GM23338 (cell line): ENCODE results near the gene SLC24A1. TPM values are rescaled to one million over a fixed set of nuclear protein-coding genes. Genes with fewer than 3 reads are reported as not detected.

Experiments used
- ATAC-seq: fragments of 200-7000 bp; cut with Tn5 transposase; 3 replicates; pipeline ENCODE4 v1.9.1; 2020
- DNase-seq: peaks from one replicate; pipeline ENCODE4 v3.0.0-alpha.2; 2015; ENCODE audit warnings: low spot score
- H2AFZ ChIP-seq: fragments of 200-600 bp; sonication (generic); 2 replicates; pipeline ENCODE4 v1.8.0; 2016; ENCODE audit warnings: antibody characterized with exemption, mild to moderate bottlenecking, moderate library complexity
- H3F3A ChIP-seq: fragments of 200-600 bp; sonication (generic); replicated peaks from 2 replicates; pipeline ENCODE4 v1.8.0; 2017; ENCODE audit warnings: antibody characterized with exemption, mixed run types, low read depth
- H3K27ac ChIP-seq: fragments of 200-600 bp; sonication (generic); 2 replicates; pipeline ENCODE4 v1.6.1; 2016; ENCODE audit warnings: low read depth
- H3K27me3 ChIP-seq: fragments of 200-600 bp; sonication (generic); 2 replicates; pipeline ENCODE4 v1.8.0; 2016; ENCODE audit warnings: mild to moderate bottlenecking, mixed run types, moderate library complexity; ENCODE audit not compliant: insufficient read depth
- H3K36me3 ChIP-seq: fragments of 200-600 bp; sonication (generic); 2 replicates; pipeline ENCODE4 v1.8.0; 2016; ENCODE audit warnings: mild to moderate bottlenecking; ENCODE audit not compliant: insufficient read depth
- H3K4me1 ChIP-seq: fragments of 200-600 bp; sonication (generic); 2 replicates; pipeline ENCODE4 v1.8.0; 2016; ENCODE audit warnings: mild to moderate bottlenecking, moderate library complexity; ENCODE audit not compliant: insufficient read depth
- H3K4me2 ChIP-seq: fragments of 200-600 bp; sonication (generic); 2 replicates; pipeline ENCODE4 v1.7.1; 2017; ENCODE audit warnings: mixed run types
- H3K4me3 ChIP-seq: fragments of 200-600 bp; sonication (generic); 2 replicates; pipeline ENCODE4 v1.6.1; 2016; ENCODE audit warnings: mixed run types
- H3K79me2 ChIP-seq: fragments of 200-600 bp; sonication (generic); replicated peaks from 2 replicates; pipeline ENCODE4 v1.8.0; 2017; ENCODE audit warnings: mild to moderate bottlenecking; ENCODE audit not compliant: insufficient read depth
- H3K9me2 ChIP-seq: fragments of 200-600 bp; sonication (generic); 2 replicates; pipeline ENCODE4 v1.8.0; 2017; ENCODE audit not compliant: insufficient read depth
- H4K20me1 ChIP-seq: fragments of 200-600 bp; sonication (generic); replicated peaks from 2 replicates; pipeline ENCODE4 v1.8.0; 2017; ENCODE audit warnings: mild to moderate bottlenecking; ENCODE audit not compliant: insufficient read depth
- H3K27ac Mint-ChIP-seq: 2 replicates; pipeline ENCODE4 v1.8.0; 2020; ENCODE audit warnings: inconsistent platforms, mild to moderate bottlenecking, moderate library complexity, mixed read lengths
- H3K27me3 Mint-ChIP-seq: 3 replicates; pipeline ENCODE4 v1.8.0; 2022; ENCODE audit warnings: low read depth, mild to moderate bottlenecking, moderate library complexity, mixed read lengths, inconsistent platforms; ENCODE audit not compliant: insufficient read depth, poor library complexity
- H3K36me3 Mint-ChIP-seq: 3 replicates; pipeline ENCODE4 v1.8.0; 2021; ENCODE audit warnings: low read depth, mild to moderate bottlenecking, inconsistent platforms, moderate library complexity, mixed read lengths
- H3K4me1 Mint-ChIP-seq: 3 replicates; pipeline ENCODE4 v1.8.0; 2020; ENCODE audit warnings: mild to moderate bottlenecking, inconsistent platforms, mixed read lengths
- H3K4me3 Mint-ChIP-seq: 3 replicates; pipeline ENCODE4 v1.8.0; 2021; ENCODE audit warnings: moderate library complexity, mild to moderate bottlenecking, inconsistent platforms, mixed read lengths
- H3K9me3 Mint-ChIP-seq: 3 replicates; pipeline ENCODE4 v1.8.0; 2020; ENCODE audit warnings: moderate library complexity, mild to moderate bottlenecking, inconsistent platforms, mixed read lengths
- CREB1 ChIP-seq: fragments of 250-450 bp; sonication (Bioruptor Pico); IDR thresholded peaks from 2 replicates; pipeline ENCODE4 v1.5.0; 2020; ENCODE audit warnings: low read depth, mild to moderate bottlenecking, moderate library complexity
- CTCF ChIP-seq, 2 experiments: fragments of 200-600 bp in 1 of 2; sonication (generic) in 1 of 2; conservative IDR thresholded peaks; 2 replicates each; pipeline versions ENCODE4 v1.5.1 to v1.6.1; 2016 to 2017; ENCODE audit warnings: antibody characterized with exemption in 2 of 2, low read depth in 2 of 2, mild to moderate bottlenecking in 2 of 2, moderate library complexity in 1 of 2
- ETS1 ChIP-seq: IDR thresholded peaks from 2 replicates; pipeline ENCODE4 v1.6.1; 2016; ENCODE audit warnings: antibody characterized with exemption
- EZH2 ChIP-seq: fragments of 200-600 bp; sonication (generic); IDR thresholded peaks from one replicate; pipeline ENCODE4 v1.8.0; 2017; ENCODE audit warnings: antibody characterized with exemption, mild to moderate bottlenecking, low read depth; ENCODE audit not compliant: unreplicated experiment
- EZH2phosphoT487 ChIP-seq: fragments of 200-600 bp; sonication (generic); IDR thresholded peaks from one replicate; pipeline ENCODE4 v1.8.1; 2018; ENCODE audit warnings: antibody characterized with exemption; ENCODE audit not compliant: unreplicated experiment
- JUNB ChIP-seq: IDR thresholded peaks from one replicate; pipeline ENCODE4 v1.6.1; 2016; ENCODE audit warnings: antibody characterized with exemption; ENCODE audit not compliant: unreplicated experiment
- NANOG ChIP-seq: IDR thresholded peaks from 2 replicates; pipeline ENCODE4 v1.6.1; 2016; ENCODE audit warnings: antibody characterized with exemption, borderline replicate concordance
- POLR2AphosphoS5 ChIP-seq: IDR thresholded peaks from 2 replicates; pipeline ENCODE4 v1.6.1; 2016; ENCODE audit warnings: antibody characterized with exemption, low read depth
- REST ChIP-seq: IDR thresholded peaks from one replicate; pipeline ENCODE4 v1.6.1; 2018; ENCODE audit warnings: antibody characterized with exemption; ENCODE audit not compliant: unreplicated experiment
- STAT1 ChIP-seq: IDR thresholded peaks from one replicate; pipeline ENCODE4 v1.6.1; 2016; ENCODE audit warnings: antibody characterized with exemption; ENCODE audit not compliant: unreplicated experiment
- ZNF114 ChIP-seq: fragments of 250-450 bp; sonication (Bioruptor Pico); IDR thresholded peaks from 2 replicates; pipeline ENCODE4 v1.5.0; 2020; ENCODE audit warnings: mild to moderate bottlenecking, moderate library complexity
- ZNF331 ChIP-seq: fragments of 250-450 bp; sonication (Bioruptor Pico); IDR thresholded peaks from 2 replicates; pipeline ENCODE4 v1.5.0; 2020; ENCODE audit warnings: low read depth, mild to moderate bottlenecking, moderate library complexity
- ZNF462 ChIP-seq: fragments of 250-450 bp; sonication (Bioruptor Pico); IDR thresholded peaks from 2 replicates; pipeline ENCODE4 v1.5.0; 2020; ENCODE audit warnings: mild to moderate bottlenecking, moderate library complexity
- polyA plus RNA-seq: library from polyadenylated mRNA; unstranded; fragments of >200 nt; fragmentation: Nextera tagmentation; extraction: Ambion mirVana; gene quantifications from 2 replicates; pipeline ENCODE4 v1.2.1, GENCODE V29; 2016
- total RNA-seq: library from RNA; depleted of rRNA; stranded (reverse); fragments of >200 nt; shearing (Covaris generic); gene quantifications from 2 replicates; pipeline ENCODE4 v1.2.3, GENCODE V29; 2014

The SLC24A1 gene
- total and polyA plus RNA-seq, 2 experiments from 2014 or later: 1.6 to 4.5 TPM

- H3K4me1 ChIP-seq: peaks cover 4% of the 10 kb centered on the region; the same call in 1 of the 2 replicates
- H3K4me3 ChIP-seq: no peak overlapping the region
- no peak overlapping the region for H3K4me3 Mint-ChIP-seq
- H3K27me3 ChIP-seq: no peaks in the 10 kb centered on the region
- H3K36me3 ChIP-seq: no peaks in the 10 kb centered on the region
- H3K4me1 Mint-ChIP-seq: peaks cover 10% of the 10 kb centered on the region; the same call in 2 of the 3 replicates
- no peak overlapping the region for H2AFZ ChIP-seq
- TF ChIP-seq ZNF114 (no peak), JUNB (no peak), ZNF331 (no peak), EZH2phosphoT487 (no peak), ETS1 (no peak), ZNF462 (no peak), NANOG (no peak), CREB1 (no peak), CTCF (conservative IDR thresholded peaks at IDR 0.05; ENCODE audit: low read depth in 2 of 2) (no peak), REST (no peak), STAT1 (no peak), POLR2AphosphoS5 (no peak), EZH2 (no peak)
- H3K79me2 ChIP-seq: no peaks in the 10 kb centered on the region
- H3K9me2 ChIP-seq: no peaks in the 10 kb centered on the region
- no peaks in the 10 kb centered on the region for H4K20me1 ChIP-seq
- H3K9me3 Mint-ChIP-seq: no peaks in the 10 kb centered on the region
- H3F3A ChIP-seq: no peaks in the 10 kb centered on the region
- H3K27ac ChIP-seq: no peak overlapping the region
- no peaks in the 10 kb centered on the region for H3K36me3 Mint-ChIP-seq
- no peaks in the 10 kb centered on the region for H3K27me3 Mint-ChIP-seq
- no peak for ATAC-seq
- H3K4me2 ChIP-seq: no peak overlapping the region
- DNase-seq: no peak
- no peak overlapping the region for H3K27ac Mint-ChIP-seq
These were observed 28.7 kb downstream of the SLC24A1 start for GRCh38 chr15:65650312-65651041.
